GM12874 (cell line): ENCODE data around the gene SH3GLB2.

Source experiments
- TF ChIP-seq, protein P1 (sequence below): IDR thresholded peaks from 2 replicates; pipeline ENCODE4 v1.5.1; 2011; ENCODE audit warnings: low read depth, mild to moderate bottlenecking, control low read depth, low read length, moderate library complexity; ENCODE audit not compliant: insufficient read depth

SH3GLB2 gene

DNA sequence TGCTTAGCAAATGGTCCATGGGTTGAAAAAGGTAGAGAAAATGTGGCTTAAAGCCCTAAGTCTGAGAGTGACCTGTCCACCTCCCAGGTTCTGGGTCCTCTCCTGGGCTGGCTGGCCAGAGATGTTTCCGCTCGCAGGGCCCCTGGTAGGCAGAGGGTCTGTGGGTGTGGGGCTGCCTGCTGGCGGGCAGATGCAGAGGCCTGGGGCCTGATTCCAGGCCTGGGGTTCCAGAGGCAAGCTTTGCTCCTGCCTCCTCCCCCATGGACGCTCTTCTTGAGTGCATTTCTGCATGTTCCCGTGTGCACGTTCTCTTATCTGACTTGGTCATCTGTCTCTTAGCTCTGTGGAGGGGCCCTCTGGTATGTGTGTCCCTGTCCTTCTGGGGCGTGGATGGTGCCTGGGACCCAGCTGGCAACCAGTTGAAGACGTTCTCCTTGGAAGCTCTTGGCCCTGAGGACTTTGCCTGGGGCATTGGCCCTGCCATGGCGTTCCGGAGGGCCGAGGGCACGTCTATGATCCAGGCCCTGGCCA is 12.0 kb upstream of the SH3GLB2 start:
- TF ChIP-seq, protein P1, sequence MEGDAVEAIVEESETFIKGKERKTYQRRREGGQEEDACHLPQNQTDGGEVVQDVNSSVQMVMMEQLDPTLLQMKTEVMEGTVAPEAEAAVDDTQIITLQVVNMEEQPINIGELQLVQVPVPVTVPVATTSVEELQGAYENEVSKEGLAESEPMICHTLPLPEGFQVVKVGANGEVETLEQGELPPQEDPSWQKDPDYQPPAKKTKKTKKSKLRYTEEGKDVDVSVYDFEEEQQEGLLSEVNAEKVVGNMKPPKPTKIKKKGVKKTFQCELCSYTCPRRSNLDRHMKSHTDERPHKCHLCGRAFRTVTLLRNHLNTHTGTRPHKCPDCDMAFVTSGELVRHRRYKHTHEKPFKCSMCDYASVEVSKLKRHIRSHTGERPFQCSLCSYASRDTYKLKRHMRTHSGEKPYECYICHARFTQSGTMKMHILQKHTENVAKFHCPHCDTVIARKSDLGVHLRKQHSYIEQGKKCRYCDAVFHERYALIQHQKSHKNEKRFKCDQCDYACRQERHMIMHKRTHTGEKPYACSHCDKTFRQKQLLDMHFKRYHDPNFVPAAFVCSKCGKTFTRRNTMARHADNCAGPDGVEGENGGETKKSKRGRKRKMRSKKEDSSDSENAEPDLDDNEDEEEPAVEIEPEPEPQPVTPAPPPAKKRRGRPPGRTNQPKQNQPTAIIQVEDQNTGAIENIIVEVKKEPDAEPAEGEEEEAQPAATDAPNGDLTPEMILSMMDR: no peak

DNA sequence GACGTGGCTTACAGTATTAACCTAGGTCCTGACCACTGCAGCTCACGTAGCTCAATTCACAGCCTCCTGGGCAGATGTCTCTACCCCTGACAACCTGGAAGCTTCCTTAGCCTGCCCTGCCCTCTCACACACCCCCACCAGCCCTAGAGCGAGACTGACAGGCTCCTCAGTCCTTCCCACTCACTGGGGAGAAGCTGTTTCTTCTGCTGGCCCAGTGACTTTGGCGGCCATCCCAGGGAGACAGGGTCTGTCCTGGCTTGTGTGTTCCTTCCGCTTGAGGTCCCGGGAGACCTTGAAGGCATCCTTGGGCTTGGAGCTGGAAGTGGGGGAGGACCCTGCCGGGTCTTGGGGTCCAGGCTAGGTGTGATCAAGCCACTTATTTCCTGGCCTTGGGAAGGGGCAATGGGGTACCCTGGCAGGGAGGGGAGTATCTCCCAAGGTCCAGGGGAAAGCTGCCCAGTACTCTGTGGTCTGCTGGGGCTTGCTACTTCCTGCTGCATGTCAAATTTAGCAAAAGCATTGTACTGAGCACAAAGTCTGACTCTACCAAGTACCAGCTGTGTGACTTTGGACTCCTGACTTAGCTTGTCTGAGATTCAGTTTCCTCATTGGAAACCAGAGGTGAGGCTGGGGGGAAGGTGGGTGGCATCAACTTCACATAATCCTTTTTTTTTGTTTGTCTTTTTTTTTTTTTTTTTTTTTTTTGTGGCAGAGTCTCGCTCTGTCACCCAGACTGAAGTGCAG is 10.2 kb upstream of the SH3GLB2 start:
- TF ChIP-seq, protein P1: no peak

DNA sequence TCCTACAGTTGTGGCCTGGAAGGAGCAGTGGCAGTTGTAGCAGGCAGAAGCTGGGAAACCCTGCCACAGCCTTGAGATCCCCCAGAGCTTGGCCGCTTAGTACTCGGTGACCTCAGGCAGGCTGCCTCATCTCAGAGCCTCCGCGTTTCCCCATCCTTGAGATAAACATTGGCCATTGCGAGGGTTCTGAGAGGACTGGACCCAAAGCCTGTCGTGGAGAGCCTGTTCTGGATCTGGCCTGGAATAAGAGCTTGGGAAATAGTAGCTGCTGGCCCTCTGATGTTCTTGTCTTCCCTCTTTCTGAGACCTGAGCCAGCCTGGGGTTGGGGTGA is 9.6 kb upstream of the SH3GLB2 start:
- TF ChIP-seq, protein P1: no peak

DNA sequence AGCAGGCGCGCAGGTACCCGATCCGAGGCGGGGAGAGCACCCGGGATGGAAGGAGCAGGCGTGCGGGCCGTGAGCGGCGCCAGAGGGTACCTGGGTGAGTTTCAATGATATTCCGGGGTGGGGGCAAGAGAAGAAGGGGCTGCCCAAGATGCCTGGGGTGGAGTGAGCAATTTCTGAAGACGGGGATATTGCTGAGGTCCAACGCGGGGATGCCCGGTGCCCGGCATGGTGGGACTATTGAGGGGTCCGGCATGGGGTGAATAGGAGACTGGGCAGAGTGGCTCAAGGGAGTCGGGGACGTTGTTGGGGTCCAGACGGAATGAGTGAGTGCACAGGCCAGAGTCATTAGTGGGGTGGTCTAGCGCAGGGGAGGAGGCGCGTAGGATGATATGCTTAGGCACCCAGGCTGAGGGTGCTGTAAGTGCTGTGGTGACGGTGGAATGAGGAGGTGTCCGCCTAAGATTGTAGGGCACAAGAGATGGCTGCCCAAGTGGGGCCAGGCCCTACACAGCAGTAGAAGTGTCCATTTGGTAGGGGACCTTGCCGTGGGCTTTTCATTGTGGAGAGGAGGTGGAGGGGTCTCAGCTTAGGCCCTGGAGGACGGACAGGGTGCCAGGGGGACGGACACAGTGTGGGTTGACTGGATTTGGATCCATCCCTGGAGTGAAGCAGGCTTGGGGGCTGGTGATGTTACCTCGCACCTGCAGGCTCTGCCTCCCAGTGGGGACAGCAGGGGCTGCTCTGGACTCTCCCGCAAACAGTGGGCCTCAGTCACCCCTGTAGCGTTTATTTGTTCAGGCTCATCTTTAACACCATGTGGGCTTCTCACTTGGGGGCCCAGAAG is 9.0 kb upstream of the SH3GLB2 start:
- TF ChIP-seq, protein P1: no peak

DNA sequence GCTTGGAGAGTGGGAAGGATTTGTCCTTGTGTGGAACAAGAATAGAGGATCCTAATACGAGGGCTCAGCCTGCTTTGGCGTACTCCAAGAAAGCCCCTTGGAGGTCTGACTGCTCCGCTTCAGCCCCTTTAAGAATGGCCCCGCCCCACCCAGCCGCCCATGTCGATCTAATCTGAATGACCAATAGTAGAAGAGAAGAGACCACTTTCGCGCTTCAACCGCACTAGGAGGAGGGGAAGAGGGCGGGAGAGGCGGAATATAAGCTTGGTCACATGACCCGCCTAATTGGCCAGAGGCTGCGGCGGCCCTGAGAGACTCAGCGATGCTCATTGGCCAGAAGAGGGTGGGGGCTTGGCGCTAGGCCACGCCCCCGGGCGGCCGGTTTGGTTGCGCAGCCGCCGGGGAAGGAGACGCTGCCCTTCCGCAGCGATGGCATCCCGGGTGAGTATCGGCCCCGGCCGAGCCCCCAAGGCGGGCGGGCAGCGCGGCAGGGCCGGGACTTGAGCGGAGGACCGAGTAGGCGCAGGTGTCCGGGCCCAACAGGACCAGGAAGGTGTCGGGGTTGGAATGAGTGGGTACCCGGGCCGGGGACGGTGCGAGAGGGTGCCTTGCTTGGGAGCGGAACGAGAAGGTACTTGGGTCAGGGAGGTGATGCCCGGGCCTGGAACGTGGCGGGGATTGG is 8.3 kb upstream of the SH3GLB2 start, which contains the start of gene MIGA2:
Gene MIGA2 (plus strand): TSS at position 386 of the 682 bp plus-strand sequence. CDS start 3,969 bp downstream, outside the sequence.
- TF ChIP-seq, protein P1: no peak

DNA sequence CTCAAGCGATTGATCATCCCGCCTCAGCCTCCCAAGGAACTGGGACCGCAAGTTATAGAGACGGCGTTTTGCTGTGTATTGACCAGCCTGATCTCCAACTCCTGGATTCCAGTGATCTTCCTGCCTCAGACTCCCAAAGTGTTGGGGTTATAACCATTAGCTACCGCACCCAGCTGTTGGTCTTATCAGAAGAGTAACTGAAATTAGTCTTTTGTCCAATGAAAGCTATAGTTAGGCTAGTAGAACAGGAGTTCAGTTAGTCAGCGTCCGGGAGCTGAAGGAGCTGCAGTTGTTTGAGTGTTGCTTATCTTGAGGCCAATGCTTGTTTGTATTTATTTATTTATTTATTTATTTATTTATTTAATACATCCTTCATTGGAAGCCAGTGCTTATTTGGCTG is 5.1 kb upstream of the SH3GLB2 start:
- TF ChIP-seq, protein P1: no peak
